Esophagus muscularis mucosa (tissue), 4 donors: ENCODE results near the gene ANKRD40CL. TPM values are rescaled to one million over a fixed set of nuclear protein-coding genes. Genes with fewer than 3 reads are reported as not detected.
A peak's percentile ranks its signal among the peaks of the same experiment; 100 is the strongest.

Experiments
- DNase-seq: peaks from one replicate; pipeline ENCODE4 v3.0.0-alpha.2; 2017; ENCODE audit errors: extremely low spot score
- H3K27ac ChIP-seq, 4 donors: fragments of 200-600 bp; sonication (generic); replicated peaks in 1 of 4; 1 replicate in 3 of 4; 2 replicates in 1 of 4; pipeline ENCODE4 v1.5.1; 2016 to 2019; ENCODE audit warnings: mild to moderate bottlenecking in 1 of 4
- H3K27me3 ChIP-seq, 4 donors: fragments of 200-600 bp; sonication (generic); one replicate each; pipeline versions ENCODE4 v1.5.1 to v1.6.0; 2016 to 2019
- H3K36me3 ChIP-seq, 4 donors: fragments of 200-600 bp; sonication (generic); one replicate each; pipeline ENCODE4 v1.5.1; 2016 to 2019
- H3K4me1 ChIP-seq, 4 donors: fragments of 200-600 bp; sonication (generic); one replicate each; pipeline ENCODE4 v1.5.1; 2016 to 2019
- H3K4me3 ChIP-seq, 4 donors: fragments of 200-600 bp; sonication (generic); 1 replicate in 2 of 4; 2 replicates in 2 of 4; pipeline ENCODE4 v1.5.1; 2016 to 2019; ENCODE audit warnings: mild to moderate bottlenecking in 4 of 4, moderate library complexity in 1 of 4
- H3K9me3 ChIP-seq, 4 donors: fragments of 200-600 bp; sonication (generic); 1 replicate in 3 of 4; 2 replicates in 1 of 4; pipeline ENCODE4 v1.5.1; 2016 to 2019
- EP300 ChIP-seq: sonication (generic); formaldehyde crosslinking; IDR thresholded peaks from one replicate; pipeline ENCODE4 v1.6.1; 2017; ENCODE audit warnings: antibody characterized with exemption
- POLR2A ChIP-seq: fragments of 450-650 bp; IDR thresholded peaks from one replicate; pipeline ENCODE4 v1.6.1; 2017; ENCODE audit warnings: antibody characterized with exemption, moderate library complexity, mild to moderate bottlenecking, low read depth
- POLR2AphosphoS5 ChIP-seq, 2 donors: sonication (generic); formaldehyde crosslinking; IDR thresholded peaks; one replicate each; pipeline ENCODE4 v1.6.1; 2017; ENCODE audit warnings: antibody characterized with exemption in 2 of 2
- WGBS: methylation state at CpG from one replicate; pipeline ENCODE4 v1.1.5; 2018; 5-methylcytosine and 5-hydroxymethylcytosine counted together
- intact Hi-C: fragments of 100-400 bp; cut with DNase I; formaldehyde crosslinking; loops from one replicate; pipeline ENCODE4 v1.15.1; 2023
- total RNA-seq, 4 donors: library from RNA; depleted of rRNA; stranded (reverse); fragments of >200 nt; gene quantifications; one replicate each; pipeline versions ENCODE4 v1.1.0 to v1.2.1, GENCODE V29; 2016
- TF ChIP-seq, protein P1 (sequence below), 3 experiments: fragments of 200-600 bp in 2 of 3; fragments of 450-650 bp in 1 of 3; sonication (generic) in 2 of 3; IDR thresholded peaks; one replicate each; pipeline ENCODE4 v1.5.1; 2017 to 2019; ENCODE audit warnings: antibody characterized with exemption in 3 of 3, mild to moderate bottlenecking in 2 of 3, moderate library complexity in 1 of 3

The ANKRD40CL gene
- total RNA-seq, 4 donors from 2014 or later: 0.11 TPM; not detected in 3

DNA sequence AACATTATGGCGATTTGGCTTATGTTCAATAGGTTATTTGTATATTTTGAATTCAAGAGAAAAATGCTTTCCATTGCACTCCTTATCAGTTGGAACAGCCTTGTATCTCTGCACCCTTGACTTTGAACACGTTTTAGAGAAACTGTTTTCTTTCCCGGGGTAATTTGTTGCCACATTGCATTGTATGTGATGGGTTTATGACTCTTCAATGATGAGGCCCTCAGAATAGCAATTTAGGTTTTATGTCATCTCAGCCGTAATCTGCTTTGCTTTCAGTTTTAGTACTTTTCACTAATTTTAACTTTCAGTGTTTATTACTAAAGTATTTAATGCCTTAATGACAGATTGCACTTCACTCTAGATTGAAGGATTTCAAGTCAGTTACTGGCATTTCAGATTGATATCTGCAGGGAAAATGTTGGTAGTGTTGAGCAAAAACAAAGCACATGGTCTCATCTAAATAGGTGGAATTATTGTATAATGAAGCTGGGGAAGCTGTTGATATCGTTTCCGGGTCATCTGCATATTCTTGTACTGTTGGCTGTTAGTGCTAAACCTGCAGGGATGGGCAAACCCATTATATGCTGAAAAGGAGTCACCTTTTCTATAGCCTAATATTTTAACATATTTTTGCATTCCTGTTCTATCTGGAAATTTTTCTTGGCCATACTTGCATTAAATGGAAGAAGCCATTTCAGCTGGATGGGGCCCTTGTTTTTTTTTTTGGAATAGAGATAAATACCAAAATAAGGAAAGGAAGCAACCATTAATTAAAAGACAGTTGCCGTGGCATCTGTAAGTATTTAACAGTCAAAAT, 45.9 kb downstream of the ANKRD40CL start:
- Histone ChIP-seq H3K9me3 (no peaks in the 10 kb centered on the region), H3K27ac (peak overlapping the region; percentile 85 to 98 (median 98)), H3K4me3 (peak overlapping the region; percentile 69 to 91 (median 84)), H3K27me3 (no peaks in the 10 kb centered on the region), H3K4me1 (peaks cover 61 to 65% (median 65%) of the 10 kb centered on the region in 4 donors), H3K36me3 (no peaks in the 10 kb centered on the region)
- TF ChIP-seq EP300 (no peak), POLR2A (no peak), POLR2AphosphoS5 (IDR thresholded peaks at IDR 0.05) (no peak)
- TF ChIP-seq, protein P1, sequence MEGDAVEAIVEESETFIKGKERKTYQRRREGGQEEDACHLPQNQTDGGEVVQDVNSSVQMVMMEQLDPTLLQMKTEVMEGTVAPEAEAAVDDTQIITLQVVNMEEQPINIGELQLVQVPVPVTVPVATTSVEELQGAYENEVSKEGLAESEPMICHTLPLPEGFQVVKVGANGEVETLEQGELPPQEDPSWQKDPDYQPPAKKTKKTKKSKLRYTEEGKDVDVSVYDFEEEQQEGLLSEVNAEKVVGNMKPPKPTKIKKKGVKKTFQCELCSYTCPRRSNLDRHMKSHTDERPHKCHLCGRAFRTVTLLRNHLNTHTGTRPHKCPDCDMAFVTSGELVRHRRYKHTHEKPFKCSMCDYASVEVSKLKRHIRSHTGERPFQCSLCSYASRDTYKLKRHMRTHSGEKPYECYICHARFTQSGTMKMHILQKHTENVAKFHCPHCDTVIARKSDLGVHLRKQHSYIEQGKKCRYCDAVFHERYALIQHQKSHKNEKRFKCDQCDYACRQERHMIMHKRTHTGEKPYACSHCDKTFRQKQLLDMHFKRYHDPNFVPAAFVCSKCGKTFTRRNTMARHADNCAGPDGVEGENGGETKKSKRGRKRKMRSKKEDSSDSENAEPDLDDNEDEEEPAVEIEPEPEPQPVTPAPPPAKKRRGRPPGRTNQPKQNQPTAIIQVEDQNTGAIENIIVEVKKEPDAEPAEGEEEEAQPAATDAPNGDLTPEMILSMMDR (IDR thresholded peaks at IDR 0.05): no peak
- no peak for DNase-seq
- WGBS: 5% methylated on average over 7 of the region's 7 CpGs
- intact Hi-C loops: no loop called here

- no peaks in the 10 kb centered on the region for H3K27me3 ChIP-seq
- H3K4me3 ChIP-seq: peak overlapping the region; percentile 69 to 91 (median 84)
- TF ChIP-seq EP300: no peak
- TF ChIP-seq, protein P1 (IDR thresholded peaks at IDR 0.05): no peak
- TF ChIP-seq POLR2AphosphoS5 (IDR thresholded peaks at IDR 0.05): no peak
- no peak for TF ChIP-seq POLR2A
- no peaks in the 10 kb centered on the region for H3K36me3 ChIP-seq
- peaks cover 49 to 54% (median 53%) of the 10 kb centered on the region in 4 donors for H3K4me1 ChIP-seq
- no peak for DNase-seq
- intact Hi-C loops: no loop called here
- no peaks in the 10 kb centered on the region for H3K9me3 ChIP-seq
- peak overlapping the region; percentile 85 to 98 (median 98) for H3K27ac ChIP-seq
- 1% methylated on average over 25 of the region's 25 CpGs for WGBS
These were observed 47.2 kb downstream of the ANKRD40CL start for GRCh38 chr17:50719924-50720794.

- 4% methylated on average over 35 of the region's 76 CpGs for WGBS
- peak within 1 kb of the TSS; percentile 85 to 98 (median 98) for H3K27ac ChIP-seq
- peak; percentile 96 for DNase-seq
- no peaks in the 10 kb centered on the region for H3K27me3 ChIP-seq
- H3K4me1 ChIP-seq: peaks cover 41 to 45% (median 44%) of the 10 kb centered on the region in 4 donors
- no peaks in the 10 kb centered on the region for H3K9me3 ChIP-seq
- TF ChIP-seq, protein P1 (IDR thresholded peaks at IDR 0.05): peak in 1 of 3 experiments; percentile 5
- TF ChIP-seq EP300: no peak
- TF ChIP-seq POLR2AphosphoS5 (IDR thresholded peaks at IDR 0.05): peak; percentile 92 to 94
- TF ChIP-seq POLR2A: peak; percentile 76
- H3K4me3 ChIP-seq: peak within 1 kb of the TSS; percentile 69 to 91 (median 84)
- intact Hi-C loops: no loop called here
- no peaks in the 10 kb centered on the region for H3K36me3 ChIP-seq
These were observed 48.0 kb downstream of the ANKRD40CL start, which contains the start of gene LUC7L3 for GRCh38 chr17:50719144-50719923. LUC7L3 (plus strand) TSS chr17:50719603; CDS start chr17:50719733, 130 bp downstream.

- Histone ChIP-seq H3K9me3 (no peaks in the 10 kb centered on the region), H3K36me3 (no peaks in the 10 kb centered on the region), H3K27me3 (no peaks in the 10 kb centered on the region), H3K27ac (no peak overlapping the region), H3K4me1 (peaks cover 4 to 7% (median 6%) of the 10 kb centered on the region in 4 donors), H3K4me3 (no peak overlapping the region)
- 88% methylated on average over 3 of the region's 3 CpGs for whole genome bisulfite sequencing
- TF ChIP-seq POLR2A: no peak
- no peak for TF ChIP-seq EP300
- TF ChIP-seq, protein P1 (IDR thresholded peaks at IDR 0.05): no peak
- no peak for TF ChIP-seq POLR2AphosphoS5 (IDR thresholded peaks at IDR 0.05)
- no peak for DNase-seq
- intact Hi-C loops: no loop called here
These were observed 51.8 kb downstream of the ANKRD40CL start for GRCh38 chr17:50715471-50715870.
